T-helper 17 cell (primary cell): ENCODE measurements around the gene PGRMC1. TPM values are rescaled to one million over a fixed set of nuclear protein-coding genes. Genes with fewer than 3 reads are reported as not detected.

Experiments used
- ATAC-seq: fragments of 150-1000 bp; cut with Tn5 transposase; 2 replicates; pipeline ENCODE4 v1.10.0; 2021; ENCODE audit warnings: mild to moderate bottlenecking, moderate library complexity
- DNase-seq, 3 donors: peaks; one replicate each; pipeline versions ENCODE4 v3.0.0 to v3.0.0-alpha.2; 2020 to 2021
- H3K9me3 ChIP-seq: one replicate; pipeline ENCODE4 v1.7.0; 2013; ENCODE audit warnings: low read length, mild to moderate bottlenecking; ENCODE audit not compliant: control insufficient read depth, poor library complexity, severe bottlenecking
- H3K27ac Mint-ChIP-seq: one replicate; pipeline ENCODE4 v1.8.0; 2022; ENCODE audit warnings: mild to moderate bottlenecking, moderate library complexity, mixed read lengths
- H3K27me3 Mint-ChIP-seq: one replicate; pipeline ENCODE4 v1.8.0; 2022; ENCODE audit warnings: mixed read lengths
- H3K36me3 Mint-ChIP-seq: one replicate; pipeline ENCODE4 v1.8.0; 2022; ENCODE audit warnings: low read depth, mixed read lengths
- H3K4me1 Mint-ChIP-seq: one replicate; pipeline ENCODE4 v1.8.0; 2022; ENCODE audit warnings: mild to moderate bottlenecking, mixed read lengths
- H3K4me3 Mint-ChIP-seq: one replicate; pipeline ENCODE4 v1.8.0; 2022; ENCODE audit warnings: mild to moderate bottlenecking, moderate library complexity, mixed read lengths
- total RNA-seq, 4 donors: library from RNA in 2 of 4; stranded (reverse) in 2 of 4; gene quantifications; one replicate each; pipeline ENCODE4 v1.2.3 and lab custom pipeline; 2022 to 2026

The PGRMC1 gene
- total RNA-seq, 2 donors from 2014 or later: 10.6 to 67.5 TPM

DNA sequence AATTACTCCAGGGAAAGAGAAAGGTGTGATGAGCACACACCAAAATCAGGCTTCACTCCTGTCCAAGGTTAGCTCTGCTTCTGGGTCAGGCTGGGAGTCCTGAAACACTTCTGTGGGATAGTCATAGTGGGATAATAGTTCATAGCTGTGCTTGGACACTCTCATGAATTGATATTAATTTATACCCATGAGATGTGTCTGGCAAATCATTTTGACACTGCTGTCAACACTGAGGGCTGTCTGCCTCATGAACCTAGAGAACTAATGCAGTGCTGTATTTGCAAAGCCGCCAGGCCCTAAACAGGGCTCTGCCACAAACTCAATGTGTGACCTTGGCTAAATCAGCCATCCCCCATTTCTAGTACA, 24.5 kb upstream of the PGRMC1 start:
- no peaks in the 10 kb centered on the region for H3K4me1 Mint-ChIP-seq
- ATAC-seq (no peak), DNase-seq (no peak)
- H3K36me3 Mint-ChIP-seq: peaks cover 2% of the 10 kb centered on the region
- H3K27ac Mint-ChIP-seq: no peak overlapping the region
- no peaks in the 10 kb centered on the region for H3K9me3 ChIP-seq
- H3K4me3 Mint-ChIP-seq: no peak overlapping the region
- peaks cover 19% of the 10 kb centered on the region for H3K27me3 Mint-ChIP-seq

DNA sequence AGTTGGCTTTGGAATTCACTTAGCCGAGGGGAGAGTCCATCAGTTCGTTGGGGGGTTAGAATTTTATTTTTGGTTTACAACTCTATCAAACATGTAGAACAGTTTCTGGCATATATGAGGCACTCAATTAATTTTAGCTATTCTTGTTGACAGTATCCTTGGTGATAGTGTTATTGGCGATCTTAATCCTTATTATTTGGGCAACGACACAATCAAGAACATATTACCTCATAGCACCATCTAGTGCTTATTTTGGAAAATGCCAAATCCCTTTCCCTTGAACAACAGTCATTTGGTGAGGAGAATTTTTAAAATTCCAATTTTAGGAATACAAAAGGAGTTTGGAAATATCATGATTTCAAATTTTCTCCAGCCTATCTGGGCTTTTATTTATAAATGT, 17.9 kb upstream of the PGRMC1 start:
- Mint-ChIP-seq H3K4me3 (no peak overlapping the region), H3K36me3 (peaks cover 2% of the 10 kb centered on the region), H3K27ac (no peak overlapping the region), H3K4me1 (no peaks in the 10 kb centered on the region), H3K27me3 (peaks cover 31% of the 10 kb centered on the region)
- ATAC-seq (no peak), DNase-seq (no peak)
- H3K9me3 ChIP-seq: no peaks in the 10 kb centered on the region

DNA sequence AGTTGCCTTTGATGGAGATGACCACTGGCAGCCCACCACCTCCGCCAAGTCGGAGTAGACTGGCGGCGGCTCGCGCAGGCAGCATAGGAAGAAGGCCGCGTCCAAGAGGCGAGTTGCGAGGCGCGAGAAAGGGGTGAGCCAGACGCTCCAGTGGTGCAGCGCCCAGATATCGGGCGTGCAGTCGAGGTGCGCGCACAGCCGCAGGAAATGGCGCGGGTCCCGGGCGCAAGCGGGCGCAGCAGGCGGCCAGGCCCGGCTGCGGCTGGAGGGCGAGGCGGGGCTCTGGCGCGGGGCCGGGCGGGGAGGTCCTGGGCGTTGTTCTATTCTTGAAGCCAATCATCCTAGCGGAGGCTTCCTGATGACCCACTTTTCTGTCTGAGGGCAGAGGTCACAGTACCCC, 13.2 kb upstream of the PGRMC1 start:
- no peaks in the 10 kb centered on the region for H3K36me3 Mint-ChIP-seq
- peaks cover 22% of the 10 kb centered on the region for H3K27me3 Mint-ChIP-seq
- no peaks in the 10 kb centered on the region for H3K9me3 ChIP-seq
- ATAC-seq (no peak), DNase-seq (no peak)
- peaks cover 5% of the 10 kb centered on the region for H3K4me1 Mint-ChIP-seq
- no peak overlapping the region for H3K27ac Mint-ChIP-seq
- H3K4me3 Mint-ChIP-seq: no peak overlapping the region

DNA sequence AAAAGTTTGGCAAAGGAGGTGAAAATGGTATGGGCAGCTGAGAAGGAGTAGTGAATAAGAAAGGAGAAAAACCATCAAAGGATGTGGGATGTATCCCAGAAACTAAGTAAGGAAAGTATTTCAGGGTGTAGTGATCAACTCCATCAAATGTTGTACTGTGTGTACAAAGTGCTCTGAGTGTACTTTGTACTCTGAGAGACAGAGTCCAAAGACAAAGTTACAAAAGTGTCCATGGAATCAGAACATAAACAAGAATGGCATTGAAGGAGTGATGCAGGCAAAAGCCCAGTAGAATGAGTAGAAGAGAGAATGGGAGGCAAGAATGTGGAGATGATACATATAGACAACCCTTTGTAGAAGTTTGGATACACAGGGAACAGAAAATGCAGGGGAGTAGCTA, 12.3 kb upstream of the PGRMC1 start:
- no peaks in the 10 kb centered on the region for H3K9me3 ChIP-seq
- DNase-seq (no peak), ATAC-seq (no peak)
- peaks cover 5% of the 10 kb centered on the region for H3K4me1 Mint-ChIP-seq
- peaks cover 27% of the 10 kb centered on the region for H3K27me3 Mint-ChIP-seq
- no peak overlapping the region for H3K27ac Mint-ChIP-seq
- H3K4me3 Mint-ChIP-seq: no peak overlapping the region
- no peaks in the 10 kb centered on the region for H3K36me3 Mint-ChIP-seq

- peaks cover 25% of the 10 kb centered on the region for H3K27me3 Mint-ChIP-seq
- no peaks in the 10 kb centered on the region for H3K36me3 Mint-ChIP-seq
- H3K9me3 ChIP-seq: no peaks in the 10 kb centered on the region
- H3K27ac Mint-ChIP-seq: no peak overlapping the region
- peaks cover 5% of the 10 kb centered on the region for H3K4me1 Mint-ChIP-seq
- ATAC-seq (no peak), DNase-seq (no peak)
- no peak overlapping the region for H3K4me3 Mint-ChIP-seq
Measured at GRCh38 chrX:119226446-119226845, 9.6 kb upstream of the PGRMC1 start.

DNA sequence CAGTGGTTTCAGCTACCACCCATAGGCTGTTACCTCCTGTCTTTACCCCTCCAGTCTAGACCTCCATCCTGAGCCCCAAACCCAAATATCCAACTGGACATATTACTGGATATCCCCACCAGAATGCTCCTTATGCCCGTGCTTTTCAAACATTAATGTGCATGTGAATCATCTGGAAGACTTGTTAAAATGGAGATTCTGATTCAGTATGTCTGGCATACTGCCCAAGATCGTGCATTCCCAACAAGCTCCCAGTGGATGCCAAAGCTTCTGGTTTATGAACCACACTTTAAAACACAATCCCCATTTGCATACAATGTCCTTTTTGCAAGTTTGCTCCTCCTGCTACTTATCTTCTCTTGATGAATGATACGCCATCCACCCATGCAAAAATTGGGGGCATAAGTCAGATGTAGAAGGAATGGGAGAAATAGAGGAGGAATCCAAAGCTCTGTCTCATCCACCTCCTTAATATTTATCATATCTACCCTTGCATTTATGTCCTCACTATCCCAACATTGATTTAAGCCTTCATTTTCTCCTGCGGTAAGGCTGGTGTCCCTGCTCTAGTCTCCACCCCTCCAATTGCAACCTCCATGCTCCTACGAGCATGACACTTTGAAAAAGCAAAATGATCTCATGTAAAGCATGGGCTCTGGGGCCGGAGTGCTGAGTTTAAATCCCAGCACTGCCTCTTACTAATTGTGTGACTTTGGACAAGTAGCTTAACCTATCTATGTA, 7.4 kb upstream of the PGRMC1 start:
- Mint-ChIP-seq H3K4me3 (no peak overlapping the region), H3K27ac (no peak overlapping the region), H3K36me3 (no peaks in the 10 kb centered on the region), H3K4me1 (peaks cover 3% of the 10 kb centered on the region), H3K27me3 (peaks cover 28% of the 10 kb centered on the region)
- no peak for DNase-seq
- no peaks in the 10 kb centered on the region for H3K9me3 ChIP-seq
- ATAC-seq: no peak

- DNase-seq: no peak
- no peak overlapping the region for H3K4me3 Mint-ChIP-seq
- H3K4me1 Mint-ChIP-seq: no peaks in the 10 kb centered on the region
- no peak for ATAC-seq
- no peaks in the 10 kb centered on the region for H3K36me3 Mint-ChIP-seq
- no peaks in the 10 kb centered on the region for H3K9me3 ChIP-seq
- no peak overlapping the region for H3K27ac Mint-ChIP-seq
- peaks cover 28% of the 10 kb centered on the region for H3K27me3 Mint-ChIP-seq
Measured at GRCh38 chrX:119229253-119229615, 6.9 kb upstream of the PGRMC1 start.

DNA sequence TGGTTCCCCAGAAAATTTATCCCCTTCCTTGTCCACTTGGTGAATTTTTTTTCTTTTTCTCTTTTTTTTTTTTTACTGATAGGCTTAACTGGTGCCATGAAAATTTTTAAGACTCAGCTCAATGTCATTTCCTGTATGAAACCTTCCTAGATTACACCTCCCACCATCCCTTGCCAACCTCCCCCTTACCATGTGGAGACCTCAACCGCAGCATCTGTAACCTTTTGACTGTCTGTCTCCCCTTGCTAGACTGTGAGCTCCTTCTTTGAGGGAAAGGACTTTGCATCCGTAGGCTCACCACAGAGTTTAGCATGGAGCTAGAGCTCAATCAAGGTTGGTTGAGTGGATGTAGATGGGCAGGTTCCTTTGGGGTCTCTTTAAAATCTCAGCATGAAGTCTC, 5.2 kb upstream of the PGRMC1 start:
- H3K27ac Mint-ChIP-seq: no peak overlapping the region
- ATAC-seq: no peak

DNA sequence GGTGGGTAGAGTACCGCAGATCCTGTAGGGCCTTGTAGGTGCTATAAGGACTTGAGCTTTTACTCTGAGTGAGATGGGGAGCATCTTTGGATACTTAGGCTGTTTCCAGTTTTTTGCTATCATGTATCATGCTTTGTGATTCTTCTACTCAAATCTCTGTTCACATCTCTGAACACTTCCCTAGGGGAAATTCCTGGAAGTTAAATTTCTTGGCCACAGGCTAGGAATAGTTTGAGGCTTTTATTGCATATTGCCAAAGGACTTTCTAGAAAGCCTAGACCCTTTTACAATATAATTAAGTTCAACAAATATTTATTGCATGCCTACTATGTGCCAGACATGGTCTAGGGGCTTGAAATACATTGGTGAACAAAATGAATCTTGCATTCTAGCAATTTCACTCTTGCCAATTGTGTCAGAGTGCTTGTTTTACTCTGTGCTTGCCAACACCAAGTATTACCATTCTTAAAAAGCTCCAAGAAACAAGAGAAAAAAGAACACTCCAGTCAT, 4.1 kb upstream of the PGRMC1 start:
- peaks cover 22% of the 10 kb centered on the region for H3K27me3 Mint-ChIP-seq
- DNase-seq (no peak), ATAC-seq (no peak)
- no peaks in the 10 kb centered on the region for H3K36me3 Mint-ChIP-seq
- H3K4me3 Mint-ChIP-seq: no peak overlapping the region
- no peak overlapping the region for H3K27ac Mint-ChIP-seq
- no peaks in the 10 kb centered on the region for H3K9me3 ChIP-seq
- peaks cover 6% of the 10 kb centered on the region for H3K4me1 Mint-ChIP-seq

More for the DNA sequence above, 5.2 kb upstream of the PGRMC1 start:
- H3K4me1 Mint-ChIP-seq: peaks cover 4% of the 10 kb centered on the region
- H3K36me3 Mint-ChIP-seq: no peaks in the 10 kb centered on the region
- H3K9me3 ChIP-seq: no peaks in the 10 kb centered on the region
- H3K4me3 Mint-ChIP-seq: no peak overlapping the region
- DNase-seq: no peak
- H3K27me3 Mint-ChIP-seq: peaks cover 28% of the 10 kb centered on the region

DNA sequence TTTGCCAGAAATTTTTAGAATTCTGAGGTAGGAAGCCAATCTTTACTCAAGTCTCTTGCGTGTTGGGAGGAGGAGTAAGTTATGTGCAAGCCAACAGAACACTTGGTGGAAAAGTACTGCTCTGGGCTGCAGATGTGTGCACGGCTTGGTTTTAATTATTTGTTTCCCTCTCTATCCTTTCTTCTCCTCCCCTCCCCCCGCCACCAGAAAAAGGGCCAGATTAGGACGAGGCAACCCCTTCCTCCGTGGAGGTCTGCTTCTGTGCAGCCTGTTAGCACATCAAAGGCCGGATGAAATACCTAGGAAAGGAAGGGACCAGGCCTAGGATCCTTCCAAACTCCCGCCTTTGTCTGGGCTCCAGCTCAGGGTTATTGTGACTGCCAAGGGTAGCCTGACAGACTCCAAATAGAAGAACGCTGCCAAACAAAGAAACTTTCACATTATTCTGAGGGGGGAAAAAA, 1.0 kb upstream of the PGRMC1 start:
- Mint-ChIP-seq H3K36me3 (no peaks in the 10 kb centered on the region), H3K27me3 (peaks cover 6% of the 10 kb centered on the region), H3K4me3 (peak overlapping the region; percentile 92), H3K4me1 (peaks cover 14% of the 10 kb centered on the region), H3K27ac (peak overlapping the region; percentile 24)
- ATAC-seq (no peak), DNase-seq (no peak)
- H3K9me3 ChIP-seq: no peaks in the 10 kb centered on the region

- Mint-ChIP-seq H3K36me3 (peaks cover 1% of the 10 kb centered on the region), H3K4me3 (peak overlapping the region; percentile 92), H3K4me1 (peaks cover 16% of the 10 kb centered on the region), H3K27ac (peak overlapping the region; percentile 57), H3K27me3 (no peaks in the 10 kb centered on the region)
- DNase-seq (peak in 1 of 3 donors; percentile 13), ATAC-seq (peak; percentile 24)
- H3K9me3 ChIP-seq: no peaks in the 10 kb centered on the region
Measured at GRCh38 chrX:119236623-119237561, 807 bp downstream of the PGRMC1 start.

DNA sequence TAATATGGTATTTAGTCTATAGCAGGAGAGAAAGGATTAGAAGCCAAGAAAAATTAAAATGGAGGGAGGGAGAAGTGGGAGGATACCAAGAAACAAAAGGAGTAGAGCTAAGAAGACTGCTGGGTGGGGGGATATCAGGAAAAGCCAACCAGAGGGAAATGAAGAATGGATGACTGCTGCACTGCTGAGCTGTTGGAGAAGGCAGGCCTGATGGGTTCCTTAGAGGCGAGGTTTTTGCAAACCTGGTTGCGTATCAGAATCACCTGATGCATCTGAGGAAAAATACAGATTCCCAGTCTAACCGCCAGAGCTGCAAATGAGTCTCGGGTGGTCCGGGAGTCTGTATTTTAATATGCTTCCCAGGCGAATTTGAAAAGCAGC, 1.5 kb downstream of the PGRMC1 start:
- peak overlapping the region; percentile 57 for H3K27ac Mint-ChIP-seq
- H3K27me3 Mint-ChIP-seq: no peaks in the 10 kb centered on the region
- no peak for ATAC-seq
- H3K4me1 Mint-ChIP-seq: peaks cover 23% of the 10 kb centered on the region
- peak overlapping the region; percentile 92 for H3K4me3 Mint-ChIP-seq
- no peaks in the 10 kb centered on the region for H3K9me3 ChIP-seq
- H3K36me3 Mint-ChIP-seq: peaks cover 8% of the 10 kb centered on the region
- no peak for DNase-seq

DNA sequence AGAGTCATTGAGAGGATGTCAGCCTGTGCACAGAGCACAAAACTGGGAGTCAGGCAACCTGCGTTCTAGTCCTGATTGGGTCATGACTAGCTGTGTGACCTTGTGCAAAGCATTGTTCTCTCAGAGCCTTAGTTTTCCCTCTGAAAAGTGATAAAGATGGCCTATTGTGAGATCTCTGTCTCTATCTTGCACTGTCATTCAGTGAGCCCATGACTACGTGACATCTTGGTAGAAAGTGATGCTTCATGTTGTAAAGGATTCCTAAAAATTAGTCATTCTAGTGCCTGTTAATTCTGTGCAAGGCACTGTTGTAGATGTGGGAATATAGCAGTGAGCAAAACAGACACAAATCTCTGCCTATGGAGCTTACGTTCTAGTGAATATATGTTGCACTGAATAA, 2.5 kb downstream of the PGRMC1 start:
- Mint-ChIP-seq H3K27ac (no peak overlapping the region), H3K27me3 (no peaks in the 10 kb centered on the region), H3K4me1 (peaks cover 27% of the 10 kb centered on the region), H3K36me3 (peaks cover 10% of the 10 kb centered on the region), H3K4me3 (no peak overlapping the region)
- ATAC-seq (no peak), DNase-seq (no peak)
- H3K9me3 ChIP-seq: no peaks in the 10 kb centered on the region
